Tibial artery (tissue), 4 donors: Measurements from ENCODE around the gene BMP6.

Experiments
- DNase-seq, 2 donors: peaks; one replicate each; pipeline ENCODE4 v3.0.0-alpha.2; 2019
- H3K27ac ChIP-seq, 2 donors: fragments of 200-600 bp; sonication (generic) in 1 of 2; 1 replicate in 1 of 2; 2 replicates in 1 of 2; pipeline ENCODE4 v1.5.1; 2018 to 2019; ENCODE audit warnings: mild to moderate bottlenecking in 1 of 2
- H3K27me3 ChIP-seq, 2 donors: fragments of 200-600 bp; sonication (generic) in 1 of 2; one replicate each; pipeline versions ENCODE4 v1.5.1 to v1.6.0; 2016 to 2019
- H3K36me3 ChIP-seq, 3 donors: fragments of 200-600 bp; sonication (generic) in 2 of 3; one replicate each; pipeline ENCODE4 v1.5.1; 2016 to 2019; ENCODE audit warnings: mild to moderate bottlenecking in 2 of 3
- H3K4me1 ChIP-seq, 4 donors: fragments of 200-600 bp; sonication (generic) in 2 of 4; 1 replicate in 3 of 4; 2 replicates in 1 of 4; pipeline ENCODE4 v1.5.1; 2016 to 2019
- H3K4me3 ChIP-seq, 2 donors: fragments of 200-600 bp; sonication (generic) in 1 of 2; 1 replicate in 1 of 2; 2 replicates in 1 of 2; pipeline ENCODE4 v1.5.1; 2018 to 2019; ENCODE audit warnings: mild to moderate bottlenecking in 2 of 2
- H3K9me3 ChIP-seq, 3 donors: fragments of 200-600 bp; sonication (generic) in 1 of 3; one replicate each; pipeline ENCODE4 v1.5.1; 2016 to 2019
- intact Hi-C: fragments of 100-400 bp; cut with DNase I; formaldehyde crosslinking; loops from one replicate; pipeline ENCODE4 v1.15.0; 2023; ENCODE audit warnings: low total_unique reads
- TF ChIP-seq, protein P1 (sequence below), 2 experiments: fragments of 200-600 bp in 1 of 2; fragments of 450-650 bp in 1 of 2; IDR thresholded peaks; one replicate each; pipeline ENCODE4 v1.5.1; 2017 to 2019; ENCODE audit warnings: antibody characterized with exemption in 2 of 2, mild to moderate bottlenecking in 1 of 2, moderate library complexity in 1 of 2

Gene BMP6

DNA sequence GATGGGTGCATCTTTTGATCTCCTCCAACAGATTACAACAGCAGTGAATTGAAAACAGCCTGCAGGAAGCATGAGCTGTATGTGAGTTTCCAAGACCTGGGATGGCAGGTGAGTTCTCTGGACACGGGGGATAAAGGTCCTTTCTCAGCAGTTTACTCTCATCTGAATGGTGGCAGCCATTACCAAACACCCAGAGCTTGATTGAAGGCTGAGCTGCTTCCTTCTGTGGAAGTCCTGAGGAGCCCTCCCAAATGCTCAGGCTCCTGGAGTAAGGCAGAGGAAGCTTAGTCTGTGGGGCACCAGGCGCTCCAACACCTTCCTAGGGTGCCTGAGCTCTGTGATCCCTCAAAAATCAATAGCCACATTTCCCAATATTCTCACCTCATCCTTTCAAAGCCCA is 153.1 kb downstream of the BMP6 start:
- Histone ChIP-seq H3K9me3 (no peaks in the 10 kb centered on the region), H3K4me3 (no peak overlapping the region), H3K27me3 (no peaks in the 10 kb centered on the region), H3K36me3 (peaks cover 32 to 53% (median 44%) of the 10 kb centered on the region in 3 donors), H3K4me1 (no peaks in the 10 kb centered on the region), H3K27ac (no peak overlapping the region)
- intact Hi-C loops = no loop called here
- TF ChIP-seq, protein P1, sequence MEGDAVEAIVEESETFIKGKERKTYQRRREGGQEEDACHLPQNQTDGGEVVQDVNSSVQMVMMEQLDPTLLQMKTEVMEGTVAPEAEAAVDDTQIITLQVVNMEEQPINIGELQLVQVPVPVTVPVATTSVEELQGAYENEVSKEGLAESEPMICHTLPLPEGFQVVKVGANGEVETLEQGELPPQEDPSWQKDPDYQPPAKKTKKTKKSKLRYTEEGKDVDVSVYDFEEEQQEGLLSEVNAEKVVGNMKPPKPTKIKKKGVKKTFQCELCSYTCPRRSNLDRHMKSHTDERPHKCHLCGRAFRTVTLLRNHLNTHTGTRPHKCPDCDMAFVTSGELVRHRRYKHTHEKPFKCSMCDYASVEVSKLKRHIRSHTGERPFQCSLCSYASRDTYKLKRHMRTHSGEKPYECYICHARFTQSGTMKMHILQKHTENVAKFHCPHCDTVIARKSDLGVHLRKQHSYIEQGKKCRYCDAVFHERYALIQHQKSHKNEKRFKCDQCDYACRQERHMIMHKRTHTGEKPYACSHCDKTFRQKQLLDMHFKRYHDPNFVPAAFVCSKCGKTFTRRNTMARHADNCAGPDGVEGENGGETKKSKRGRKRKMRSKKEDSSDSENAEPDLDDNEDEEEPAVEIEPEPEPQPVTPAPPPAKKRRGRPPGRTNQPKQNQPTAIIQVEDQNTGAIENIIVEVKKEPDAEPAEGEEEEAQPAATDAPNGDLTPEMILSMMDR (IDR thresholded peaks at IDR 0.05) = no peak
- no peak for DNase-seq

DNA sequence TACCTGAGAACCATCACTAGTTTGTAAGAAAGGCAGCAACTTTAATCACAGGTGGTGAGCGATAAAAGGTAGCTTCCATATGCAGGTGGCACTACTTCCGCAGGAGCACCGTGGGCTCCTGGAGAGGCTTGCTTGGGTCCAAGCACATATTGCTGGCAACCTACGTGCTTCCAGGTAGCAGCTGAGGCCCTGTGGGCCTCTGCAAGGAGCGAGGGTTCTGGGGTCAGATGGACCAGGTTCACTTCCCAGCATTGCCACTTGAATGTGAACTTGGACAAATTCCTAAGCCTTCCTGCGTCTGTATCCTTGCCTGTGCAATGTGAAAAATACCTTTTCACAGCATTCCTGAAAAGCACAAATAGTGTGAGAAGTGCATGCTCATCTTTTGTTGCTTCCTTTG is 153.7 kb downstream of the BMP6 start:
- Histone ChIP-seq H3K4me3 (no peak overlapping the region), H3K27me3 (no peaks in the 10 kb centered on the region), H3K9me3 (no peaks in the 10 kb centered on the region), H3K36me3 (peaks cover 36 to 59% (median 50%) of the 10 kb centered on the region in 3 donors), H3K4me1 (no peaks in the 10 kb centered on the region), H3K27ac (no peak overlapping the region)
- intact Hi-C loops = no loop called here
- DNase-seq = no peak
- TF ChIP-seq, protein P1 (IDR thresholded peaks at IDR 0.05) = no peak

DNA sequence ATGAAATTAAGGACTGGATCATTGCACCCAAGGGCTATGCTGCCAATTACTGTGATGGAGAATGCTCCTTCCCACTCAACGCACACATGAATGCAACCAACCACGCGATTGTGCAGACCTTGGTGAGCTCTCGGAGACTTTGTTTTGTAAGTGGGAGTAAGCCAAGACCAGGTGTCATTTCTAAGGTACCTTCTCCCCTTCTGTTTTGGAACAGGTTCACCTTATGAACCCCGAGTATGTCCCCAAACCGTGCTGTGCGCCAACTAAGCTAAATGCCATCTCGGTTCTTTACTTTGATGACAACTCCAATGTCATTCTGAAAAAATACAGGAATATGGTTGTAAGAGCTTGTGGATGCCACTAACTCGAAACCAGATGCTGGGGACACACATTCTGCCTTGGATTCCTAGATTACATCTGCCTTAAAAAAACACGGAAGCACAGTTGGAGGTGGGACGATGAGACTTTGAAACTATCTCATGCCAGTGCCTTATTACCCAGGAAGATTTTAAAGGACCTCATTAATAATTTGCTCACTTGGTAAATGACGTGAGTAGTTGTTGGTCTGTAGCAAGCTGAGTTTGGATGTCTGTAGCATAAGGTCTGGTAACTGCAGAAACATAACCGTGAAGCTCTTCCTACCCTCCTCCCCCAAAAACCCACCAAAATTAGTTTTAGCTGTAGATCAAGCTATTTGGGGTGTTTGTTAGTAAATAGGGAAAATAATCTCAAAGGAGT is 154.2 kb downstream of the BMP6 start:
- intact Hi-C loops = no loop called here
- Histone ChIP-seq H3K36me3 (peaks cover 41 to 64% (median 55%) of the 10 kb centered on the region in 3 donors), H3K27me3 (no peaks in the 10 kb centered on the region), H3K4me1 (no peaks in the 10 kb centered on the region), H3K27ac (no peak overlapping the region), H3K4me3 (no peak overlapping the region), H3K9me3 (no peaks in the 10 kb centered on the region)
- TF ChIP-seq, protein P1 (IDR thresholded peaks at IDR 0.05) = no peak
- no peak for DNase-seq

DNA sequence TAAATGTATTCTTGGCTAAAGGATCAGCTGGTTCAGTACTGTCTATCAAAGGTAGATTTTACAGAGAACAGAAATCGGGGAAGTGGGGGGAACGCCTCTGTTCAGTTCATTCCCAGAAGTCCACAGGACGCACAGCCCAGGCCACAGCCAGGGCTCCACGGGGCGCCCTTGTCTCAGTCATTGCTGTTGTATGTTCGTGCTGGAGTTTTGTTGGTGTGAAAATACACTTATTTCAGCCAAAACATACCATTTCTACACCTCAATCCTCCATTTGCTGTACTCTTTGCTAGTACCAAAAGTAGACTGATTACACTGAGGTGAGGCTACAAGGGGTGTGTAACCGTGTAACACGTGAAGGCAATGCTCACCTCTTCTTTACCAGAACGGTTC is 154.8 kb downstream of the BMP6 start:
- no peaks in the 10 kb centered on the region for H3K27me3 ChIP-seq
- H3K4me1 ChIP-seq = no peaks in the 10 kb centered on the region
- no peak overlapping the region for H3K4me3 ChIP-seq
- H3K36me3 ChIP-seq = peaks cover 47 to 70% (median 61%) of the 10 kb centered on the region in 3 donors
- H3K27ac ChIP-seq = no peak overlapping the region
- H3K9me3 ChIP-seq = no peaks in the 10 kb centered on the region
- DNase-seq = no peak
- TF ChIP-seq, protein P1 (IDR thresholded peaks at IDR 0.05) = no peak
- intact Hi-C loops = no loop called here

DNA sequence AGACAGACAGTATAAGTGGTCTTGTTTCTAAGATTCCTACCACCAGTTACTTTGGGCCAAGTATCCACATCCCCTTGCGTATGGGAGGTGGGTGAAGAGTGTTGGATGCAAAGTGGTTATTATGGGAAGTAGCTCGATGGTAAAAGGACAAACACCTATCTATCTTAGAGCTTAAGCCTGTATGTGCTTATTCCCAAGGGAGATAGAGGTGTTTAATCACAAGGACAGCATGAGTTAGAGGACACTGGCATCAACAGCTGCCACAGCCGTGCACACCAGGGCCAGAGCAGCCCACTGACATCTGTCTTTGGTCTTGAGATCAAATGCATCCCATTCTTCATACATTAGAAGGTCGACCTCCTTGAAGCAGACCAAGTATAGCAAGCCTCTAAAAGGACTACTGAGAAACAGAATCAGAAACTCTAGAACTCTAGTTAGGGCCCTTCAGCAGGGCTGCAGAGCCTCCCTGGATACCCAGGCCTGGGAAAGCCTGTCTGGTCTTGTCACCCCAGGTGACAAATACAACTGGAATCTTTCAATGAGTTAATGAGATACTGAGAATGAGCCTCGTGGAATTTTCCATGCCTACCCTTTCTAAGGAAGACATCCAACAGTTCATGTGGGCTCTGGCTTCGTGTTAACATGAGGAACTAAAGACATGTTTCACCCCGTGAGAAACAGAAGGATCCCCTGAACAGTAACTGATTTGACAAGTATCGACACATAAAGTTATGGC is 156.0 kb downstream of the BMP6 start:
- DNase-seq = no peak
- H3K4me1 ChIP-seq = no peaks in the 10 kb centered on the region
- peaks cover 56 to 82% (median 73%) of the 10 kb centered on the region in 3 donors for H3K36me3 ChIP-seq
- TF ChIP-seq, protein P1 (IDR thresholded peaks at IDR 0.05) = no peak
- H3K4me3 ChIP-seq = no peak overlapping the region
- no peaks in the 10 kb centered on the region for H3K9me3 ChIP-seq
- no peaks in the 10 kb centered on the region for H3K27me3 ChIP-seq
- no peak overlapping the region for H3K27ac ChIP-seq
- intact Hi-C loops = no loop called here
